Neuronal stem cell (in vitro differentiated cells): Measurements from ENCODE around the gene PSMD14.

ENCODE experiments used
- DNase-seq: peaks from one replicate; pipeline ENCODE4 v3.0.0-alpha.2; 2013; ENCODE audit warnings: low spot score
- H2AFZ ChIP-seq: one replicate; pipeline ENCODE4 v1.6.1; 2013; ENCODE audit warnings: mild to moderate bottlenecking, low read length, inconsistent platforms
- H2AK5ac ChIP-seq: 2 replicates; pipeline ENCODE4 v1.6.1; 2013; ENCODE audit warnings: low read depth, mild to moderate bottlenecking, inconsistent platforms, low read length, moderate library complexity, mixed read lengths
- H2BK120ac ChIP-seq: 2 replicates; pipeline ENCODE4 v1.6.1; 2013; ENCODE audit warnings: low read depth, mild to moderate bottlenecking, inconsistent platforms, low read length, moderate library complexity, mixed read lengths
- H2BK12ac ChIP-seq: one replicate; pipeline ENCODE4 v1.6.1; 2013; ENCODE audit warnings: low read length, inconsistent platforms
- H2BK15ac ChIP-seq: 2 replicates; pipeline ENCODE4 v1.6.1; 2013; ENCODE audit warnings: mild to moderate bottlenecking, low read length, inconsistent platforms, mixed read lengths
- H2BK5ac ChIP-seq: one replicate; pipeline ENCODE4 v1.6.1; 2013; ENCODE audit warnings: inconsistent platforms, mild to moderate bottlenecking, low read length, moderate library complexity
- H3K14ac ChIP-seq: one replicate; pipeline ENCODE4 v1.6.1; 2013; ENCODE audit warnings: low read length, inconsistent platforms
- H3K18ac ChIP-seq: 2 replicates; pipeline ENCODE4 v1.6.1; 2013; ENCODE audit warnings: low read length, inconsistent platforms
- H3K23ac ChIP-seq: 2 replicates; pipeline ENCODE4 v1.6.1; 2013; ENCODE audit warnings: low read depth, mild to moderate bottlenecking, mixed read lengths, low read length, inconsistent platforms; ENCODE audit not compliant: poor library complexity
- H3K27ac ChIP-seq: replicated peaks from 3 replicates; pipeline ENCODE4 v1.5.1; 2013; ENCODE audit warnings: low read length, inconsistent platforms
- H3K27me3 ChIP-seq, 3 experiments: 2 replicates each; pipeline ENCODE4 v1.6.1; 2013; ENCODE audit warnings: low read length in 3 of 3, mild to moderate bottlenecking in 2 of 3, inconsistent platforms in 1 of 3, low read depth in 1 of 3, mixed read lengths in 1 of 3, moderate library complexity in 1 of 3; ENCODE audit not compliant: control insufficient read depth in 3 of 3, insufficient read depth in 3 of 3
- H3K36me3 ChIP-seq, 2 donors: replicated peaks in 1 of 2; 2 replicates each; pipeline ENCODE4 v1.6.1; 2013; ENCODE audit warnings: low read length in 2 of 2; ENCODE audit not compliant: control insufficient read depth in 2 of 2, insufficient read depth in 2 of 2
- H3K4ac ChIP-seq: 2 replicates; pipeline ENCODE4 v1.6.1; 2013; ENCODE audit warnings: inconsistent platforms, mild to moderate bottlenecking, low read length, moderate library complexity
- H3K4me1 ChIP-seq, 2 donors: 1 replicate in 1 of 2; 2 replicates in 1 of 2; pipeline ENCODE4 v1.6.1; 2013; ENCODE audit warnings: low read length in 2 of 2, low read depth in 1 of 2; ENCODE audit not compliant: control insufficient read depth in 2 of 2, insufficient read depth in 1 of 2
- H3K4me2 ChIP-seq: one replicate; pipeline ENCODE4 v1.6.1; 2013; ENCODE audit warnings: mild to moderate bottlenecking, low read length, inconsistent platforms; ENCODE audit not compliant: insufficient read depth, poor library complexity, severe bottlenecking
- H3K4me3 ChIP-seq, 2 donors: 2 replicates each; pipeline ENCODE4 v1.5.1; 2013; ENCODE audit warnings: low read length in 2 of 2, mild to moderate bottlenecking in 2 of 2, inconsistent platforms in 1 of 2, moderate library complexity in 1 of 2
- H3K79me1 ChIP-seq: one replicate; pipeline ENCODE4 v1.6.1; 2013; ENCODE audit warnings: low read depth, mild to moderate bottlenecking, inconsistent platforms, low read length, moderate library complexity
- H3K9ac ChIP-seq: one replicate; pipeline ENCODE4 v1.6.1; 2013; ENCODE audit warnings: mild to moderate bottlenecking, low read depth, low read length, inconsistent platforms; ENCODE audit not compliant: poor library complexity
- H3K9me3 ChIP-seq, 2 donors: replicated peaks in 1 of 2; 2 replicates each; pipeline versions ENCODE3 to v1.6.1; 2013; ENCODE audit warnings: low read length in 2 of 2, mild to moderate bottlenecking in 2 of 2, inconsistent platforms in 1 of 2, low read depth in 1 of 2, mixed read lengths in 1 of 2, moderate library complexity in 1 of 2; ENCODE audit not compliant: control insufficient read depth in 2 of 2, insufficient read depth in 1 of 2
- H4K8ac ChIP-seq: one replicate; pipeline ENCODE4 v1.6.1; 2013; ENCODE audit warnings: low read depth, mild to moderate bottlenecking, inconsistent platforms, low read length, moderate library complexity
- H4K91ac ChIP-seq: one replicate; pipeline ENCODE4 v1.6.1; 2013; ENCODE audit warnings: low read length, low read depth, mild to moderate bottlenecking, inconsistent platforms; ENCODE audit not compliant: poor library complexity
- WGBS, 2 donors: extraction: QIAGEN DNeasy Blood & Tissue Kit; methylation state at CpG; one replicate each; pipeline ENCODE4 v1.1.7; 2013; ENCODE audit warnings: missing lambda C conversion rate in 2 of 2, mixed read lengths in 1 of 2; ENCODE audit not compliant: insufficient read length in 2 of 2, insufficient replicate concordance in 1 of 2; ENCODE audit errors: extremely low coverage in 2 of 2; 5-methylcytosine and 5-hydroxymethylcytosine counted together

Gene PSMD14

GRCh38 chr2:161367675-161368074, 59.5 kb downstream of the PSMD14 start:
- DNase-seq, result no peak
- H3K4me3 ChIP-seq, result no peak overlapping the region
- no peak overlapping the region for H3K4ac ChIP-seq
- H3K36me3 ChIP-seq, result peaks cover 2 to 55% of the 10 kb centered on the region in 2 donors
- no CpG with 5 or more reads among the region's 3 CpGs for WGBS, 2 donors
- H2BK5ac ChIP-seq, result no peak overlapping the region
- H3K27ac ChIP-seq, result no peak overlapping the region
- no peak overlapping the region for H2AK5ac ChIP-seq
- H3K14ac ChIP-seq, result no peak overlapping the region
- peaks cover 3% of the 10 kb centered on the region for H3K79me1 ChIP-seq
- H3K9ac ChIP-seq, result no peak overlapping the region
- no peak overlapping the region for H2AFZ ChIP-seq
- H3K27me3 ChIP-seq, result no peaks in the 10 kb centered on the region
- H4K8ac ChIP-seq, result no peak overlapping the region
- H3K9me3 ChIP-seq, result peaks cover 3 to 6% of the 10 kb centered on the region in 2 donors
- no peak overlapping the region for H3K18ac ChIP-seq
- H2BK12ac ChIP-seq, result no peak overlapping the region
- H2BK120ac ChIP-seq, result no peak overlapping the region
- H2BK15ac ChIP-seq, result no peak overlapping the region
- H3K4me2 ChIP-seq, result no peak overlapping the region
- peaks cover 2% of the 10 kb centered on the region in 2 donors for H3K4me1 ChIP-seq
- no peak overlapping the region for H4K91ac ChIP-seq
- no peak overlapping the region for H3K23ac ChIP-seq

- WGBS, 2 donors, result no CpG with 5 or more reads among the region's 2 CpGs
- H3K4ac ChIP-seq, result no peak overlapping the region
Observed at GRCh38 chr2:161369311-161369710, 61.1 kb downstream of the PSMD14 start.

GRCh38 chr2:161370981-161371380, 62.8 kb downstream of the PSMD14 start:
- Histone ChIP-seq H3K9ac (no peak overlapping the region), H2BK12ac (no peak overlapping the region), H2BK120ac (no peak overlapping the region), H3K9me3 (no peaks in the 10 kb centered on the region), H3K4me2 (no peak overlapping the region), H2AFZ (no peak overlapping the region), H3K4me3 (no peak overlapping the region), H3K14ac (no peak overlapping the region), H2BK5ac (no peak overlapping the region), H3K18ac (no peak overlapping the region), H2BK15ac (no peak overlapping the region), H4K91ac (no peak overlapping the region), H2AK5ac (no peak overlapping the region), H3K36me3 (peaks cover 2 to 61% of the 10 kb centered on the region in 2 donors), H3K27ac (no peak overlapping the region), H4K8ac (no peak overlapping the region), H3K4ac (no peak overlapping the region), H3K23ac (no peak overlapping the region), H3K79me1 (no peaks in the 10 kb centered on the region), H3K4me1 (peaks cover 2% of the 10 kb centered on the region in 2 donors), H3K27me3 (no peaks in the 10 kb centered on the region)
- no peak for DNase-seq
- WGBS, 2 donors, result no CpG with 5 or more reads among the region's 3 CpGs

More at GRCh38 chr2:161369311-161369710, 61.1 kb downstream of the PSMD14 start:
- Histone ChIP-seq H3K9ac (no peak overlapping the region), H2BK12ac (no peak overlapping the region), H2AK5ac (no peak overlapping the region), H3K14ac (no peak overlapping the region), H3K4me1 (peaks cover 2% of the 10 kb centered on the region in 2 donors), H2AFZ (no peak overlapping the region), H3K27ac (no peak overlapping the region), H2BK15ac (no peak overlapping the region), H3K27me3 (no peaks in the 10 kb centered on the region), H2BK5ac (no peak overlapping the region), H3K36me3 (peaks cover 2 to 61% of the 10 kb centered on the region in 2 donors), H3K18ac (no peak overlapping the region), H3K9me3 (no peaks in the 10 kb centered on the region), H4K91ac (no peak overlapping the region), H3K4me2 (no peak overlapping the region), H4K8ac (no peak overlapping the region), H3K4me3 (no peak overlapping the region), H3K79me1 (no peaks in the 10 kb centered on the region), H2BK120ac (no peak overlapping the region), H3K23ac (no peak overlapping the region)
- DNase-seq, result no peak

GRCh38 chr2:161371869-161372268, 63.6 kb downstream of the PSMD14 start:
- no peaks in the 10 kb centered on the region for H3K27me3 ChIP-seq
- H2BK12ac ChIP-seq, result no peak overlapping the region
- no peak overlapping the region for H4K91ac ChIP-seq
- no peak overlapping the region for H3K14ac ChIP-seq
- no peak overlapping the region for H3K18ac ChIP-seq
- H2BK120ac ChIP-seq, result no peak overlapping the region
- H3K4me1 ChIP-seq, result peaks cover 2% of the 10 kb centered on the region in 2 donors
- no peak overlapping the region for H3K4me2 ChIP-seq
- no CpG with 5 or more reads among the region's 1 CpG for WGBS, 2 donors
- no peak overlapping the region for H3K4me3 ChIP-seq
- no peak overlapping the region for H2BK5ac ChIP-seq
- H3K36me3 ChIP-seq, result peaks cover 2 to 61% of the 10 kb centered on the region in 2 donors
- DNase-seq, result no peak
- no peak overlapping the region for H2AFZ ChIP-seq
- no peak overlapping the region for H2BK15ac ChIP-seq
- no peak overlapping the region for H3K4ac ChIP-seq
- no peaks in the 10 kb centered on the region for H3K79me1 ChIP-seq
- no peak overlapping the region for H3K23ac ChIP-seq
- no peak overlapping the region for H3K9ac ChIP-seq
- no peak overlapping the region for H4K8ac ChIP-seq
- no peak overlapping the region for H2AK5ac ChIP-seq
- no peaks in the 10 kb centered on the region for H3K9me3 ChIP-seq
- no peak overlapping the region for H3K27ac ChIP-seq
